HepG2 (cell line): ENCODE results near the gene EYA2. TPM values are rescaled to one million over a fixed set of nuclear protein-coding genes. Genes with fewer than 3 reads are reported as not detected.
A peak's percentile ranks its signal among the peaks of the same experiment; 100 is the strongest.

Experiments
- ATF1 ChIP-seq: IDR thresholded peaks from 2 replicates; pipeline ENCODE4 v1.6.1; 2016; ENCODE audit warnings: mild to moderate bottlenecking, control low read depth
- FOSL2 ChIP-seq: sonication (generic); formaldehyde crosslinking; IDR thresholded peaks from 2 replicates; pipeline ENCODE4 v1.4.0; 2020; ENCODE audit warnings: missing genetic modification reagents
- HMG20B ChIP-seq: conservative IDR thresholded peaks from 2 replicates; pipeline ENCODE4 v1.6.1; 2016; ENCODE audit warnings: missing genetic modification reagents, missing compliant biosample characterization
- MED13 ChIP-seq: sonication (generic); formaldehyde crosslinking; IDR thresholded peaks from 2 replicates; pipeline ENCODE4 v1.5.0; 2020; ENCODE audit warnings: missing genetic modification reagents
- MEIS1 ChIP-seq: sonication (generic); formaldehyde crosslinking; IDR thresholded peaks from 2 replicates; pipeline ENCODE4 v1.9.0; 2021; ENCODE audit warnings: mild to moderate bottlenecking, missing genetic modification reagents, moderate library complexity, borderline replicate concordance
- NR2C2 ChIP-seq: sonication (generic); formaldehyde crosslinking; IDR thresholded peaks from 2 replicates; pipeline ENCODE4 v1.4.0; 2020; ENCODE audit warnings: missing genetic modification reagents, mild to moderate bottlenecking, moderate library complexity, borderline replicate concordance
- ONECUT2 ChIP-seq: sonication (generic); formaldehyde crosslinking; IDR thresholded peaks from 2 replicates; pipeline ENCODE4 v1.4.0; 2020; ENCODE audit warnings: missing genetic modification reagents
- REL ChIP-seq: sonication (generic); formaldehyde crosslinking; conservative IDR thresholded peaks from 2 replicates; pipeline ENCODE4 v1.8.0; 2022; ENCODE audit warnings: mild to moderate bottlenecking, missing genetic modification reagents, moderate library complexity
- RFXAP ChIP-seq: sonication (generic); formaldehyde crosslinking; IDR thresholded peaks from 2 replicates; pipeline ENCODE4 v1.4.0; 2020; ENCODE audit warnings: missing genetic modification reagents, borderline replicate concordance
- SMAD1 ChIP-seq: sonication (generic); formaldehyde crosslinking; IDR thresholded peaks from 2 replicates; pipeline ENCODE4 v1.4.0; 2020; ENCODE audit warnings: missing genetic modification reagents, low read depth, mild to moderate bottlenecking, borderline replicate concordance
- SMAD3 ChIP-seq: sonication (generic); formaldehyde crosslinking; IDR thresholded peaks from 2 replicates; pipeline ENCODE4 v1.4.0; 2020; ENCODE audit warnings: missing genetic modification reagents
- SRF ChIP-seq: IDR thresholded peaks from 2 replicates; pipeline ENCODE4 v1.6.1; 2011; ENCODE audit warnings: mild to moderate bottlenecking, low read depth, low read length, moderate library complexity
- XBP1 ChIP-seq: sonication (generic); formaldehyde crosslinking; IDR thresholded peaks from 2 replicates; pipeline ENCODE4 v1.5.0; 2020; ENCODE audit warnings: missing genetic modification reagents
- ZNF124 ChIP-seq: sonication (generic); formaldehyde crosslinking; IDR thresholded peaks from 2 replicates; pipeline ENCODE4 v1.4.0; 2020; ENCODE audit warnings: missing genetic modification reagents
- ZNF317 ChIP-seq: sonication (generic); formaldehyde crosslinking; IDR thresholded peaks from 2 replicates; pipeline ENCODE4 v1.5.0; 2020; ENCODE audit warnings: mild to moderate bottlenecking, missing genetic modification reagents
- ZNF343 ChIP-seq: sonication (generic); formaldehyde crosslinking; IDR thresholded peaks from 2 replicates; pipeline ENCODE4 v1.4.0; 2020; ENCODE audit warnings: mild to moderate bottlenecking, missing genetic modification reagents
- ZNF354B ChIP-seq: sonication (generic); formaldehyde crosslinking; IDR thresholded peaks from 2 replicates; pipeline ENCODE4 v1.8.0; 2022; ENCODE audit warnings: mild to moderate bottlenecking, missing genetic modification reagents
- ZNF543 ChIP-seq: sonication (generic); formaldehyde crosslinking; IDR thresholded peaks from 2 replicates; pipeline ENCODE4 v1.4.0; 2020; ENCODE audit warnings: mild to moderate bottlenecking, missing genetic modification reagents
- ZNF781 ChIP-seq: sonication (generic); formaldehyde crosslinking; IDR thresholded peaks from 2 replicates; pipeline ENCODE4 v1.5.1; 2020; ENCODE audit warnings: borderline replicate concordance, mild to moderate bottlenecking, missing genetic modification reagents; ENCODE audit errors: not compliant biosample characterization
- polyA plus RNA-seq, 8 experiments: library from polyadenylated mRNA; depleted of rRNA in 3 of 8; stranded (reverse) in 7 of 8; unstranded in 1 of 8; fragments of >200 nt; fragmentation: Illumina TruSeq in 4 of 8; extraction: Trizol in 4 of 8; gene quantifications; 2 replicates each; pipeline versions ENCODE4 v1.2.1 to v1.2.3, GENCODE V29; 2011 to 2016; ENCODE audit warnings: low read depth in 4 of 8, missing spikeins in 1 of 8, mixed read lengths in 1 of 8; ENCODE audit not compliant: insufficient read depth in 1 of 8
- total RNA-seq, 5 experiments: library from RNA; depleted of rRNA; stranded (reverse); fragments of >200 nt; fragmentation: Illumina TruSeq; extraction: Trizol; gene quantifications; 2 replicates each; pipeline ENCODE4 v1.2.3, GENCODE V29; 2016; ENCODE audit warnings: low read depth in 1 of 5
- TF ChIP-seq, protein P1 (sequence below): sonication (generic); formaldehyde crosslinking; IDR thresholded peaks from 2 replicates; pipeline ENCODE4 v1.5.1; 2020; ENCODE audit warnings: mild to moderate bottlenecking, missing genetic modification reagents, moderate library complexity
- TF ChIP-seq, protein P2 (sequence below): sonication (generic); formaldehyde crosslinking; IDR thresholded peaks from 2 replicates; pipeline ENCODE4 v1.4.0; 2020; ENCODE audit warnings: missing genetic modification reagents, borderline replicate concordance
- TF ChIP-seq, protein P3 (sequence below): sonication (generic); formaldehyde crosslinking; IDR thresholded peaks from 2 replicates; pipeline ENCODE4 v1.4.0; 2020; ENCODE audit warnings: missing genetic modification reagents

The EYA2 gene
- total and polyA plus RNA-seq, 2 of the 13 experiments (the other 11 are each of a cell fraction or from before 2014, with no cell fraction given) = not detected

DNA sequence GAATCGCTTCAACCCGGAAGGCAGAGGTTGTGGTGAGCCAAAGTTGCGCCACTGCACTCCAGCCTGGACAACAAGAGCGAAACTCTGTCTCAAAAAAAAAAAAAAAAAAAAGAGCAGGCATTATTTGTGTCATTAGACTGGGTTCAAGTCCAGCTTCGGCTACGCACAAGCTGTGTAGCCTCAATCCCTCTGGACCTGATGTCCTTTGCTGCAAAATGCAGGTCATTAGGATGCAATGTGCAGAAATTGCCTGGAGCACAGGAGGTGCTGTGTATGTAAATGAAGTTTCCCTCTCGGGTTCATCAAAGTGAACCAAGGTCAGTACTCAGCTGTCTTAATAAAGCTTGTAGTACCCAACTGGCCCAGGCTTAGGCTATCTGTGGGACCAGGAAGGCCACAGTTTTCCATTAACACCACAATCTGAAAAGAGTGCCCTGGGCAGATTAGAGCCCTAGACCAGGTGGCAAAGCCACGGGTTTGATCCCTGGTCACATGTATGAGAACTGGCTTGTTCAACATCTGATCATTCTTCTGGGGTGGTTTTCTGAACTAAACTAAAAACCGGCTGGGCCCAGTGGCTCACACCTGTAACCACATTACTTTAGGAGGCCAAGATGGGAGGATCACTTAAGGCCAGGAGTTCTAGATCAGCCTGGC lies 306.6 kb downstream of the EYA2 start (continued):
- TF ChIP-seq MEIS1 (CRISPR knock-in tag) (0 out of 2 replicates have a peak, but pooled peaks have one; percentile 11), XBP1 (CRISPR knock-in tag) (no peak), ZNF781 (CRISPR knock-in tag) (no peak), FOSL2 (CRISPR knock-in tag) (no peak), ZNF124 (CRISPR knock-in tag) (0 out of 2 replicates have a peak, but pooled peaks have one; percentile 2), SMAD3 (CRISPR knock-in tag) (no peak; the same call in 1 of the 2 replicates), ZNF543 (CRISPR knock-in tag) (peak; percentile 46), NR2C2 (CRISPR knock-in tag) (0 out of 2 replicates have a peak, but pooled peaks have one; percentile 9), ONECUT2 (CRISPR knock-in tag) (no peak), SMAD1 (CRISPR knock-in tag) (no peak), ZNF317 (CRISPR knock-in tag) (no peak), RFXAP (CRISPR knock-in tag) (0 out of 2 replicates have a peak, but pooled peaks have one; percentile 18), ZNF343 (CRISPR knock-in tag) (0 out of 2 replicates have a peak, but pooled peaks have one; percentile 54), ATF1 (no peak), HMG20B (CRISPR knock-in tag) (0 out of 2 replicates have a peak, but pooled peaks have one; percentile 42), MED13 (CRISPR knock-in tag) (no peak), SRF (no peak), ZNF354B (no peak), REL (no peak)
- TF ChIP-seq, protein P1, sequence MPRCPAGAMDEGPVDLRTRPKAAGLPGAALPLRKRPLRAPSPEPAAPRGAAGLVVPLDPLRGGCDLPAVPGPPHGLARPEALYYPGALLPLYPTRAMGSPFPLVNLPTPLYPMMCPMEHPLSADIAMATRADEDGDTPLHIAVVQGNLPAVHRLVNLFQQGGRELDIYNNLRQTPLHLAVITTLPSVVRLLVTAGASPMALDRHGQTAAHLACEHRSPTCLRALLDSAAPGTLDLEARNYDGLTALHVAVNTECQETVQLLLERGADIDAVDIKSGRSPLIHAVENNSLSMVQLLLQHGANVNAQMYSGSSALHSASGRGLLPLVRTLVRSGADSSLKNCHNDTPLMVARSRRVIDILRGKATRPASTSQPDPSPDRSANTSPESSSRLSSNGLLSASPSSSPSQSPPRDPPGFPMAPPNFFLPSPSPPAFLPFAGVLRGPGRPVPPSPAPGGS (CRISPR knock-in tag) = no peak
- TF ChIP-seq, protein P2, sequence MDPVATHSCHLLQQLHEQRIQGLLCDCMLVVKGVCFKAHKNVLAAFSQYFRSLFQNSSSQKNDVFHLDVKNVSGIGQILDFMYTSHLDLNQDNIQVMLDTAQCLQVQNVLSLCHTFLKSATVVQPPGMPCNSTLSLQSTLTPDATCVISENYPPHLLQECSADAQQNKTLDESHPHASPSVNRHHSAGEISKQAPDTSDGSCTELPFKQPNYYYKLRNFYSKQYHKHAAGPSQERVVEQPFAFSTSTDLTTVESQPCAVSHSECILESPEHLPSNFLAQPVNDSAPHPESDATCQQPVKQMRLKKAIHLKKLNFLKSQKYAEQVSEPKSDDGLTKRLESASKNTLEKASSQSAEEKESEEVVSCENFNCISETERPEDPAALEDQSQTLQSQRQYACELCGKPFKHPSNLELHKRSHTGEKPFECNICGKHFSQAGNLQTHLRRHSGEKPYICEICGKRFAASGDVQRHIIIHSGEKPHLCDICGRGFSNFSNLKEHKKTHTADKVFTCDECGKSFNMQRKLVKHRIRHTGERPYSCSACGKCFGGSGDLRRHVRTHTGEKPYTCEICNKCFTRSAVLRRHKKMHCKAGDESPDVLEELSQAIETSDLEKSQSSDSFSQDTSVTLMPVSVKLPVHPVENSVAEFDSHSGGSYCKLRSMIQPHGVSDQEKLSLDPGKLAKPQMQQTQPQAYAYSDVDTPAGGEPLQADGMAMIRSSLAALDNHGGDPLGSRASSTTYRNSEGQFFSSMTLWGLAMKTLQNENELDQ (CRISPR knock-in tag) = no peak
- TF ChIP-seq, protein P3, sequence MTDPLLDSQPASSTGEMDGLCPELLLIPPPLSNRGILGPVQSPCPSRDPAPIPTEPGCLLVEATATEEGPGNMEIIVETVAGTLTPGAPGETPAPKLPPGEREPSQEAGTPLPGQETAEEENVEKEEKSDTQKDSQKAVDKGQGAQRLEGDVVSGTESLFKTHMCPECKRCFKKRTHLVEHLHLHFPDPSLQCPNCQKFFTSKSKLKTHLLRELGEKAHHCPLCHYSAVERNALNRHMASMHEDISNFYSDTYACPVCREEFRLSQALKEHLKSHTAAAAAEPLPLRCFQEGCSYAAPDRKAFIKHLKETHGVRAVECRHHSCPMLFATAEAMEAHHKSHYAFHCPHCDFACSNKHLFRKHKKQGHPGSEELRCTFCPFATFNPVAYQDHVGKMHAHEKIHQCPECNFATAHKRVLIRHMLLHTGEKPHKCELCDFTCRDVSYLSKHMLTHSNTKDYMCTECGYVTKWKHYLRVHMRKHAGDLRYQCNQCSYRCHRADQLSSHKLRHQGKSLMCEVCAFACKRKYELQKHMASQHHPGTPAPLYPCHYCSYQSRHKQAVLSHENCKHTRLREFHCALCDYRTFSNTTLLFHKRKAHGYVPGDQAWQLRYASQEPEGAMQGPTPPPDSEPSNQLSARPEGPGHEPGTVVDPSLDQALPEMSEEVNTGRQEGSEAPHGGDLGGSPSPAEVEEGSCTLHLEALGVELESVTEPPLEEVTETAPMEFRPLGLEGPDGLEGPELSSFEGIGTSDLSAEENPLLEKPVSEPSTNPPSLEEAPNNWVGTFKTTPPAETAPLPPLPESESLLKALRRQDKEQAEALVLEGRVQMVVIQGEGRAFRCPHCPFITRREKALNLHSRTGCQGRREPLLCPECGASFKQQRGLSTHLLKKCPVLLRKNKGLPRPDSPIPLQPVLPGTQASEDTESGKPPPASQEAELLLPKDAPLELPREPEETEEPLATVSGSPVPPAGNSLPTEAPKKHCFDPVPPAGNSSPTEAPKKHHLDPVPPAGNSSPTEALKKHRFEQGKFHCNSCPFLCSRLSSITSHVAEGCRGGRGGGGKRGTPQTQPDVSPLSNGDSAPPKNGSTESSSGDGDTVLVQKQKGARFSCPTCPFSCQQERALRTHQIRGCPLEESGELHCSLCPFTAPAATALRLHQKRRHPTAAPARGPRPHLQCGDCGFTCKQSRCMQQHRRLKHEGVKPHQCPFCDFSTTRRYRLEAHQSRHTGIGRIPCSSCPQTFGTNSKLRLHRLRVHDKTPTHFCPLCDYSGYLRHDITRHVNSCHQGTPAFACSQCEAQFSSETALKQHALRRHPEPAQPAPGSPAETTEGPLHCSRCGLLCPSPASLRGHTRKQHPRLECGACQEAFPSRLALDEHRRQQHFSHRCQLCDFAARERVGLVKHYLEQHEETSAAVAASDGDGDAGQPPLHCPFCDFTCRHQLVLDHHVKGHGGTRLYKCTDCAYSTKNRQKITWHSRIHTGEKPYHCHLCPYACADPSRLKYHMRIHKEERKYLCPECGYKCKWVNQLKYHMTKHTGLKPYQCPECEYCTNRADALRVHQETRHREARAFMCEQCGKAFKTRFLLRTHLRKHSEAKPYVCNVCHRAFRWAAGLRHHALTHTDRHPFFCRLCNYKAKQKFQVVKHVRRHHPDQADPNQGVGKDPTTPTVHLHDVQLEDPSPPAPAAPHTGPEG = no peak
